GM12878 (cell line): ENCODE measurements around the gene IVL.

Source experiments
- BHLHE40 ChIP-seq, 2 experiments: fragments of 450-650 bp in 1 of 2; IDR thresholded peaks; 2 replicates each; pipeline ENCODE4 v1.6.1; 2011 to 2017; ENCODE audit warnings: low read depth in 2 of 2, borderline replicate concordance in 1 of 2, improper control_type of control experiment in 1 of 2, low read length in 1 of 2, mild to moderate bottlenecking in 1 of 2
- CTCF ChIP-seq, 3 experiments: IDR thresholded peaks in 2 of 3; conservative IDR thresholded peaks in 1 of 3; 2 replicates each; pipeline ENCODE4 v1.5.1; 2011; ENCODE audit warnings: low read depth in 3 of 3, low read length in 3 of 3, mild to moderate bottlenecking in 3 of 3, control low read depth in 2 of 3, moderate library complexity in 2 of 3, inconsistent platforms in 1 of 3, mixed read lengths in 1 of 3; ENCODE audit not compliant: control insufficient read depth in 2 of 3, insufficient read depth in 1 of 3; ENCODE audit errors: extremely low read depth in 1 of 3
- ESRRA ChIP-seq: IDR thresholded peaks from 2 replicates; pipeline ENCODE4 v1.6.1; 2012; ENCODE audit warnings: mild to moderate bottlenecking, low read length, improper control_type of control experiment
- FOXK2 ChIP-seq: fragments of 450-650 bp; IDR thresholded peaks from 2 replicates; pipeline ENCODE4 v1.6.1; 2017; ENCODE audit warnings: mild to moderate bottlenecking, moderate library complexity
- MAX ChIP-seq: IDR thresholded peaks from 2 replicates; pipeline ENCODE4 v1.6.1; 2012; ENCODE audit warnings: low read depth, low read length, improper control_type of control experiment
- MXI1 ChIP-seq: fragments of 150-350 bp; IDR thresholded peaks from 2 replicates; pipeline ENCODE4 v1.6.1; 2011; ENCODE audit warnings: low read depth, mild to moderate bottlenecking, inconsistent platforms, low read length, improper control_type of control experiment
- NFXL1 ChIP-seq: fragments of 450-650 bp; IDR thresholded peaks from 2 replicates; pipeline ENCODE4 v1.6.1; 2017; ENCODE audit warnings: antibody characterized with exemption, mild to moderate bottlenecking, borderline replicate concordance
- POLR2A ChIP-seq: IDR thresholded peaks from 2 replicates; pipeline ENCODE4 v1.6.1; 2011; ENCODE audit warnings: low read depth, mild to moderate bottlenecking, low read length
- POU2F2 ChIP-seq: IDR thresholded peaks from 3 replicates; pipeline ENCODE4 v1.6.1; 2011; ENCODE audit warnings: low read depth, mild to moderate bottlenecking, low read length, borderline replicate concordance
- RAD21 ChIP-seq: IDR thresholded peaks from 2 replicates; pipeline ENCODE4 v1.6.1; 2011; ENCODE audit warnings: mild to moderate bottlenecking, low read depth, low read length, moderate library complexity; ENCODE audit not compliant: insufficient read depth
- SUZ12 ChIP-seq: fragments of 200-600 bp; sonication (generic); IDR thresholded peaks from one replicate; pipeline ENCODE4 v1.6.1; 2018; ENCODE audit warnings: antibody characterized with exemption, mild to moderate bottlenecking; ENCODE audit not compliant: unreplicated experiment

- no peak for TF ChIP-seq NFXL1
- TF ChIP-seq CTCF (IDR thresholded peaks at IDR 0.05 in 2 of 3, conservative IDR thresholded peaks at IDR 0.05 in 1 of 3; ENCODE audit: control insufficient read depth in 2 of 3, extremely low read depth in 1 of 3, insufficient read depth in 1 of 3, low read depth in 3 of 3, low read length in 3 of 3) = peak; percentile 74 to 80 (median 78); a peak in 5 of 6 replicates
- no peak for TF ChIP-seq MAX
- no peak for TF ChIP-seq FOXK2
- no peak for TF ChIP-seq ESRRA
- no peak for TF ChIP-seq SUZ12
- TF ChIP-seq POU2F2 = no peak
- no peak for TF ChIP-seq POLR2A
- TF ChIP-seq MXI1 = no peak
- no peak for TF ChIP-seq BHLHE40 (IDR thresholded peaks at IDR 0.05; ENCODE audit: borderline replicate concordance in 1 of 2, low read depth in 2 of 2, low read length in 1 of 2)
- peak; percentile 99 for TF ChIP-seq RAD21
Measured at GRCh38 chr1:152926091-152926490, 17.7 kb downstream of the IVL start.
